Activated T-cell treated with anti-CD3 and anti-CD28 coated beads for 24 hours (primary cell): ENCODE results near the gene TTC36.
"Not testable (repeated sequence)": the region's sequence is repeated elsewhere in the genome, so short reads cannot be mapped to it uniquely, and the experiment has no call there.

Source experiments
- DNase-seq: peaks from one replicate; pipeline ENCODE4 v3.0.0-alpha.2; 2020; ENCODE audit warnings: low read depth

Gene TTC36

DNA sequence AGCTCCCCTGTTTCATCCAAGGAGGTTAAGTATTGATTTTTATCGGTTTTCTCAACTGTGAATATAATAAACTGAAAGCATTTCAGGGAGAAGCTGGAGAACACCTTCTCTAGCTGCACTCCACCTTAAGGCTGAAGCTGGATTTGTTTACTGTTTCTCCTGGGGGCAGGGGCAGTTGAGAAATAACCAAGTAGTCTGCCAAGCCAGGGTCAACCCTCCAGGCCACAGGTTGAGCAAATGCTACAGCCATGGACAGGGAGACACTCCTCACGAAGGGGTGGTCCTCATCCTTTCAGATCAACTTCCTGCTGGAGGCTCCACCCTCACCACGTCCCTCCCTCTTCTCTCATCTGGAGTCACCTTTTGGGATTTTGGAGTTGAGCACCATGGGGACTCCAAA, at the start of gene TTC36:
Gene TTC36 (plus strand): TSS at position 366 of the 400 bp plus-strand sequence. CDS start 21 bp downstream, at position 387.
- DNase-seq, result no peak

DNA sequence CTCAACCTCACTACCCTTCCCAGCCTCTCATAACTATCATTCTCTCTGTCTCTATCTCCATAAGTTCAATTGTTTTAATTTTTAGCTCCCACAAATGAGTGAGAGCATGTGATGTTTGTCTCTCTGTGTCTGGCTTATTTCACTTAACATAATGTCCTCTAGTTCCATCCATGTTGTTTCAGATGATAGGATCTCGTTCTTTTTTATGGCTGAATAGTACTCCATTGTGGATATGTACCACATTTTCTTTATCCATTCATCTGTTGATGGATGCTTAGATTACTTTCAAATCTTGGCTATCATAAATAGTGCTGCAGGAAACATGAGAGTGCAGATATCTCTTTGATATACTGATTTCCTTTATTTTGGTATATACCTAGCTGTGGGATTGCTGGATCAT, 46.0 kb upstream of the TTC36 start:
- not testable (repeated sequence) for DNase-seq

GRCh38 chr11:118484405-118484804, 42.9 kb upstream of the TTC36 start:
- DNase-seq, result no peak

DNA sequence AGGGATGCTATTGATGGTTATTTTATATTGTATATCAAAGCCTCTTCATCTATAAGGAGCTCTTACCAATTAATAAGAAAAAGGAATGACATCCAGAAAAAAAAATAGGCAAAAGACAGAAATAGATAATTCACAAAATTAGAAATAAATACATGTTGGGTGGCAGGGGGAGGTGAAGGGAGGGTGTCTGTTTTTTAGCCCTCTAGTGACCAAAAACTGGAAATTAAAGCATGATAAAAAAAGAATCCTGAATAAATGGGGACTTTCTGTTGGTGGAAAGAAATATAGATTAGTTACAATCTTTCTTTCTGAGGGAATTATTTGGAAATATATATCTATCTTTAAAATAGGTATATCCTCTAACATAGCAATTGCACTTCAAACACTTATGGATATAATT, 42.0 kb upstream of the TTC36 start:
- no peak for DNase-seq

- peak; percentile 69 for DNase-seq
Measured at GRCh38 chr11:118488480-118489109, 38.7 kb upstream of the TTC36 start.

GRCh38 chr11:118491041-118491440, 36.2 kb upstream of the TTC36 start:
- no peak for DNase-seq

GRCh38 chr11:118497831-118498230, 29.4 kb upstream of the TTC36 start:
- no peak for DNase-seq

- no peak for DNase-seq
Measured at GRCh38 chr11:118503216-118503615, 24.1 kb upstream of the TTC36 start.

DNA sequence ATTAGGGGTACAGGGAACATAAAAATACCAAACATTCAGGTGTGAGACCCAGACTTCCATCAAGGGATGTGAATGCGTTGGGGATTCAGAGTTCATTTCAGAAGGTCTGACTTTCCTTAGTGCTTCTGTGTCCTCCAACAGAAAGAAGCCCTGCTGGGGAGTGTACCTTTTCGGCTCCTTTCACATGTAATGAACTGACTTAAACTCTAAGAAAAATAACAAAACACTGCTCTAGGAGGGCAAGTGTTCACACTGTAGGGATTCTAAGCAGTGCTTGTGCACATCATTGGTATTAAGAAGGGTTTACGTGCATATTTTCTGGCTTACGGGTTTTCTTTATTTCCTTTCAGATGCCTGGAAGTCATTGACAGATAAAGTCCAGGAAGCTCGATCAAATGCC, 15.7 kb upstream of the TTC36 start:
- no peak for DNase-seq

GRCh38 chr11:118514103-118514502, 13.2 kb upstream of the TTC36 start:
- DNase-seq, result no peak

DNA sequence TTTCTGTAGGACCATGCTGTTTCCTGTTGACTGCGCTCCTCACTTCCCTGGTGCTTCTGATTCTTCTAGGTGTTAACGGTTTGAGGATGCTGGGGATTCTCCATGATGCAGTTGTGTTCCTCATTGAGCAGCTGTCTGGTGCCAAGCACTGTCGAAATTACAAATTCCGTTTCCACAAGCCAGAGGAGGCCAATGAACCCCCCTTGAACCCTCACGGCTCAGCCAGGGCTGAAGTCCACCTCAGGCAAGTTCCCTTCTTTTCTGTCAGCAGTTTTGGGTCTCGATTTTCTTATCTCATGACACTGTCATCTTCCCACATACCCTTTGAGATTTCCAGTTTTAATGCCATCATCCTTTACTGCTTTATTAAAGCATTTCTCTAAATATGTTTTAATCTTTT, 7.7 kb upstream of the TTC36 start:
- DNase-seq, result no peak

DNA sequence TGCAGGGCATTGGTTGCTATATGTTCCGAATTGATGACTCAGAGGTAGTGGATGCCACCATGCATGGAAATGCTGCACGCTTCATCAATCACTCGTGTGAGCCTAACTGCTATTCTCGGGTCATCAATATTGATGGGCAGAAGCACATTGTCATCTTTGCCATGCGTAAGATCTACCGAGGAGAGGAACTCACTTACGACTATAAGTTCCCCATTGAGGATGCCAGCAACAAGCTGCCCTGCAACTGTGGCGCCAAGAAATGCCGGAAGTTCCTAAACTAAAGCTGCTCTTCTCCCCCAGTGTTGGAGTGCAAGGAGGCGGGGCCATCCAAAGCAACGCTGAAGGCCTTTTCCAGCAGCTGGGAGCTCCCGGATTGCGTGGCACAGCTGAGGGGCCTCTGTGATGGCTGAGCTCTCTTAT, 5.4 kb upstream of the TTC36 start:
- DNase-seq, result no peak

- DNase-seq, result no peak
Measured at GRCh38 chr11:118522571-118523072, 4.7 kb upstream of the TTC36 start.

DNA sequence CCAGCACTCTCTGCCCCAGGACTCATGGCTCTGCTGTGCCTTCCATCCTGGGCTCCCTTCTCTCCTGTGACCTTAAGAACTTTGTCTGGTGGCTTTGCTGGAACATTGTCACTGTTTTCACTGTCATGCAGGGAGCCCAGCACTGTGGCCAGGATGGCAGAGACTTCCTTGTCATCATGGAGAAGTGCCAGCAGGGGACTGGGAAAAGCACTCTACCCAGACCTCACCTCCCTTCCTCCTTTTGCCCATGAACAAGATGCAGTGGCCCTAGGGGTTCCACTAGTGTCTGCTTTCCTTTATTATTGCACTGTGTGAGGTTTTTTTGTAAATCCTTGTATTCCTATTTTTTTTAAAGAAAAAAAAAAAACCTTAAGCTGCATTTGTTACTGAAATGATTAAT, 2.9 kb upstream of the TTC36 start:
- DNase-seq, result no peak

DNA sequence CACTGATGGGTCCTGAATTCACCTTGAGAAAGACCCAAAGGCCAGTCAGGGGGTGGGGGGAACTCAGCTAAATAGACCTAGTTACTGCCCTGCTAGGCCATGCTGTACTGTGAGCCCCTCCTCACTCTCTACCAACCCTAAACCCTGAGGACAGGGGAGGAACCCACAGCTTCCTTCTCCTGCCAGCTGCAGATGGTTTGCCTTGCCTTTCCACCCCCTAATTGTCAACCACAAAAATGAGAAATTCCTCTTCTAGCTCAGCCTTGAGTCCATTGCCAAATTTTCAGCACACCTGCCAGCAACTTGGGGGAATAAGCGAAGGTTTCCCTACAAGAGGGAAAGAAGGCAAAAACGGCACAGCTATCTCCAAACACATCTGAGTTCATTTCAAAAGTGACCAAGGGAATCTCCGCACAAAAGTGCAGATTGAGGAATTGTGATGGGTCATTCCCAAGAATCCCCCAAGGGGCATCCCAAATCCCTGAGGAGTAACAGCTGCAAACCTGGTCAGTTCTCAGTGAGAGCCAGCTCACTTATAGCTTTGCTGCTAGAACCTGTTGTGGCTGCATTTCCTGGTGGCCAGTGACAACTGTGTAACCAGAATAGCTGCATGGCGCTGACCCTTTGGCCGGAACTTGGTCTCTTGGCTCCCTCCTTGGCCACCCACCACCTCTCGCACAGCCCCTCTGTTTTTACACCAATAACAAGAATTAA, 2.4 kb upstream of the TTC36 start:
- DNase-seq, result no peak

DNA sequence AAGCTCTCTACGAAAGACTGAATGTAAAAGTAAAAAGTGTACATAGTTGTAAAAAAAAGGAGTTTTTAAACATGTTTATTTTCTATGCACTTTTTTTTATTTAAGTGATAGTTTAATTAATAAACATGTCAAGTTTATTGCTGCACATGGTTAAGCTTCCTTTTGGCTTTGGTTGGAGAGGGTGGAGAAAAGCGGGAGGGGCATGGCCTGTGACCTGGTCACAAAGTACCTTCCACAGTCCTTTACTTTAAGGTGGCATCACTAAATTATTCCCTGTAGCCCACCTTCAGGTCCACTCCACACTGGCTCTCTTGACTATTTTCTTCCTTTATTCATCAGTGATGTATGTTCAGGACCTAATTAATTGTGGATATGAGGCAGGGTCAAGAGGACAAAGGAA, 586 bp upstream of the TTC36 start:
- no peak for DNase-seq

GRCh38 chr11:118528511-118528910, 1.2 kb downstream of the TTC36 start:
- no peak for DNase-seq

DNA sequence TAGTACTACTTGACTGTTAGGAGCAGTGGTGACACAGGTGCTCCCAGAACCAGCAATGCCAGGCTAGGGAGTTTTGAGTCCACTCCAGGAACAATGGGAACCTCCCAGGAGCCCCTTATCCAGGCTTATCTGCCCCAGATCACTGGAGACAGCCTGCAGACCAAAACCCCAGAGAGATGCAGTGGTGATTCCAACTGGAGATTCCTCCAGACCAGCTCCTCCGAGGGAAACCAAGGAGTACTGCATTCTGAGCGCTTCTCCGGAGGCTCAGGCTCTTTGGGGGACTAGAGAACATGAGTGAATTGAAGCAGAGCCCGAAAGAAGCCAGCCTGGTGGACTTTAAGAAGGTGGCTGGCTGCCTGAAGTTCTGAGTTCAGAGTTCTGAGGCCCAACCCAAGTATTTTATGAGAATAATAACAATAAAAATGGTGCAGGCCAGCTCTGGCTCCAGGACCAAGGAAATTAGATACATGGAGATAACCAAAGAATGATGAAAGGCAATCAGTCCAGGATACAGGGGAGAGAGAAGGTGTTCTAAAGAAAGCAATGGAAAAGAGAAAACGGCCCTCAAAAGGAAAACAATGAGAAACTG, 2.4 kb downstream of the TTC36 start:
- DNase-seq, result no peak

DNA sequence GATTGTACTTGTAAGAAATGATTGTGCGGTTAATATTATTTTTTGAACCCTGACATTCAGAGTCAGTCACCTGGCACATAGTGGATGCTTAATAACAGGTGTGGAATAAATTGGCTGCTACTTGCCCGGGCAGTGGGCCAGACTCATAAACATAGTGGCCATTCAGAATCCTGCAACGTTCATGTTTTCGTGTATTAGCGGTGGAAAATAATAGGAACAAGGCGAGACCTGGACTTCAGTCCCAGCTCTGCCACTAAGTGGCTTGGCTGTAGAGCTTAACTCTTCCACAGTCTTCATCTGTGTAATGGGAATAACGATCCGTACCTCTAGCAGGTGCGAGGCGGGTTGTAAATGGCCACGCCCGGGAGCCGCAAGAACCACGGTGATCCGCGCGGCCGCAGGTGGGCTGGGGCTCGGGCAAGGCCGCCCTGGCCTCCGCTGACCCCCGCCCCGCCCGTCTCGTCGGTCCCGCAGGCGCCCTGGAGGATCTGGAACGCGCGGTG, 3.0 kb downstream of the TTC36 start:
- DNase-seq, result no peak

DNA sequence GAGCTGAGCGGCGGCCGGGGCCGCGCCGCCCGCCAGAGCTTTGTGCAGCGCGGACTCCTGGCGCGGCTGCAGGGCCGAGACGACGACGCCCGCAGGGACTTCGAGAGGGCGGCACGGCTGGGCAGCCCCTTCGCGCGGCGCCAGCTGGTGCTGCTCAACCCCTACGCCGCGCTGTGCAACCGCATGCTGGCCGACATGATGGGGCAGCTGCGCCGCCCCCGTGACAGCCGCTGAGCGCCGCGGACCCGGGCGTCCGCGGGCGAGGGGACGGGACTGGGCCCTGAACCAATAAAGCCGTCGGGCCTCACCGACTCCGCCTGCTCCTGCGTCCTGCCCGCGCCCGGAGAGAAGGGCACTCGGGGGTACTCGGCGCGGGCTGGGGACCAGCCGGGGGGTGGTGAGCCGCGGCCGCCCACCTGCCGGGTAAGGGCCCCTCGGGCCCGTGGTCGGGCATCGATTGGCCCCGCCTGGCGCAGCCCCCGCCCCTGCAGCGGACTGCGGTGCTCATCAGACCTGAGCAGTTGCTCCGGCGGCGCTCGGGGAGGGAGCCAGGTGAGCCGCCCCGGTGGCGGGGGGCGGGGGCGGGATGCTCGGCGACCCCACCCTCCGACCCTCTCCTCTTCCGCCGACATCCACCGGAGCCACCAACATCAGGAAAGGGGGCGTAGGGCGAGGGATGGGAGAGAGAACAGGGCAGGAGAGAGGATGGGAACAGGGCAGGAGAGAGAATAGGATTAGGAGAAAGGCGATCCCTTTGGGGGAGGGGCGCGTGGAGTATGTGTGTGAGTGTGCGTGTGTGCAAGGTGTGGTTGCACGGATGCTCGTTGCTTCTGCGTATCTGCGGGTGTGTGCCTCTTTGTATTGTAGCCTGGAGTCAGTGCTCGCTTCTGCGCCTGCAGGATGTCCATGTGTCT, 3.7 kb downstream of the TTC36 start, which contains the start of gene TMEM25:
Gene TMEM25 (plus strand): TSS at position 510 of the 914 bp plus-strand sequence. CDS start 610 bp downstream, outside the sequence.
- peak; percentile 67 for DNase-seq

- DNase-seq, result no peak
Measured at GRCh38 chr11:118531597-118532084, 4.4 kb downstream of the TTC36 start.

DNA sequence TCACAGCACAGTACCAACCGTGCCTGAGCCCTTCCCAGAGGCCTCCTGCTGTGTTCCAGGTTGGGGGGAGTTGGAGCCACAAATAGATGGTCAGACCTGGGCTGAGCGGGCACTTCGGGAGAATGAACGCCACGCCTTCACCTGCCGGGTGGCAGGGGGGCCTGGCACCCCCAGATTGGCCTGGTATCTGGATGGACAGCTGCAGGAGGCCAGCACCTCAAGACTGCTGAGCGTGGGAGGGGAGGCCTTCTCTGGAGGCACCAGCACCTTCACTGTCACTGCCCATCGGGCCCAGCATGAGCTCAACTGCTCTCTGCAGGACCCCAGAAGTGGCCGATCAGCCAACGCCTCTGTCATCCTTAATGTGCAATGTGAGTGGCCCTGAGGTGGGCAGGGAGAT, 4.8 kb downstream of the TTC36 start:
- DNase-seq, result no peak
